ENCODE data around the gene SLC34A1. TPM values are rescaled to one million over a fixed set of nuclear protein-coding genes. Genes with fewer than 3 reads are reported as not detected.
A peak's percentile ranks its signal among the peaks of the same experiment; 100 is the strongest.

Gene SLC34A1
- total and polyA plus RNA-seq, 2 experiments from 2014 or later: not detected

DNA sequence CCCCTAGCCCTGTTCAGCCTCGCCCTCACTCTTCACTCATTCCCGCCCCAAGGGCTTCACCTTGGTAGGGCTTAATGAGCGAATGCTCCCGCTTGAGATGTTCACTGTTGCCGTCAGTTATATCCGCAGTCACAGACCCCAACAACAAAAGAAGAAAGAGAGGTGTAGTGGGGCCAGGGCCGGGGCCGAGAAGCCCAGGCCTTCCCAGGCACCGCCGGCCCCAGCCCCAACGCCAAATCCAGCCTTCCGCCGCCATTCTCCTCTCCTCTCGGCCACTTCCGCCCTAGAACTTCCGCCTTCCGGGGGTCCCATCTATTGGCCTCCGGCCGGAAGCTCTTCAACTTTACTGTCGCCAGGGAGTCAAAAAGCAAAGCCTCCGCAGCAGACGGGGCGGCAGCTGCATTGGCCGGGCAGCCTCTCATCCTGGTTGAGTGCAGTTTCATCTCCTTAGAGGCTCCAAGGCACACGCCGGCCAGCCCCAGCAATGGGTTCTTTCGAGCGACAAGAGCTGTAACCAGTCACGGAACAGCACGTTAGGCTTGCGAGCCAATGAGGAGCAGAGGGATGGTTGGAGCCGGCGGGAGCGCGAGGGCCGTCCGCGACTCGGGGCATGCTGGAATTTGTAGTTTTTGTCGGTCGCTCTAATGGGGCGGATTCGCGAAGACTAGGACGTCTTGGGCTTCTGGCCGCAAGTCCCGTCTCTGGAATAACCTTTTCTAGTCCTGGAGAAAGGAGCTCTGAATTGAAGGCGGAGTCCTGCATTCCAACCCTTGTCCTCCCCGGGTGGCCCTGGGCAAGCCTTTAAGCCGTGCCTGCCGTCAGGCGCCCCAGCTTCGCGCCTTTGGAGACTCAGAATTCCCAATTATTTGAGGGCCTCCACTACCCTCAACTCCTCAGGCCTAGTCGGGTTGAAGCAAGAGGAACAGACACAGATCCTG is 32.6 kb upstream of the SLC34A1 start, which contains the start of gene LMAN2:
LMAN2 (minus strand) TSS at position 277 of the 938 bp plus-strand sequence; CDS start at position 256, 21 bp downstream.
- Histone ChIP-seq H3K9me2 (ENCODE audit: insufficient read depth) (peaks cover 4% of the 10 kb centered on the region; the same call in 1 of the 2 replicates), H3F3A (replicated peaks; ENCODE audit: low read depth) (0 out of 2 replicates have a peak, but pooled peaks cover 6% of the 10 kb centered on the region), H3K79me2 (replicated peaks; ENCODE audit: insufficient read depth) (peaks cover 47% of the 10 kb centered on the region), H3K36me3 (ENCODE audit: insufficient read depth) (peaks cover 13% of the 10 kb centered on the region; the same call in 1 of the 2 replicates), H2AFZ (peak within 1 kb of the TSS; percentile 90), H3K27ac (ENCODE audit: low read depth) (peak within 1 kb of the TSS; percentile 96), H3K4me1 (ENCODE audit: insufficient read depth) (peaks cover 6% of the 10 kb centered on the region), H3K27me3 (ENCODE audit: insufficient read depth) (no peaks in the 10 kb centered on the region; the same call in 1 of the 2 replicates), H3K4me3 (peak within 1 kb of the TSS; percentile 99), H3K4me2 (peak within 1 kb of the TSS; percentile 97), H4K20me1 (replicated peaks; ENCODE audit: insufficient read depth) (peaks cover 17% of the 10 kb centered on the region)
- Mint-ChIP-seq H3K4me1 (peaks cover 22% of the 10 kb centered on the region), H3K27ac (peak within 1 kb of the TSS; percentile 100), H3K9me3 (no peaks in the 10 kb centered on the region), H3K27me3 (ENCODE audit: insufficient read depth, low read depth, poor library complexity) (peaks cover 14% of the 10 kb centered on the region), H3K36me3 (ENCODE audit: low read depth) (peaks cover 13% of the 10 kb centered on the region), H3K4me3 (peak within 1 kb of the TSS; percentile 99)
- DNase-seq (ENCODE audit: low spot score) (peak; percentile 98), ATAC-seq (peak; percentile 98)
- TF ChIP-seq POLR2AphosphoS5 (IDR thresholded peaks at IDR 0.05; ENCODE audit: low read depth): peak; percentile 62
- TF ChIP-seq JUNB (IDR thresholded peaks at IDR 0.05; ENCODE audit: unreplicated experiment): no peak
- TF ChIP-seq, protein P1, sequence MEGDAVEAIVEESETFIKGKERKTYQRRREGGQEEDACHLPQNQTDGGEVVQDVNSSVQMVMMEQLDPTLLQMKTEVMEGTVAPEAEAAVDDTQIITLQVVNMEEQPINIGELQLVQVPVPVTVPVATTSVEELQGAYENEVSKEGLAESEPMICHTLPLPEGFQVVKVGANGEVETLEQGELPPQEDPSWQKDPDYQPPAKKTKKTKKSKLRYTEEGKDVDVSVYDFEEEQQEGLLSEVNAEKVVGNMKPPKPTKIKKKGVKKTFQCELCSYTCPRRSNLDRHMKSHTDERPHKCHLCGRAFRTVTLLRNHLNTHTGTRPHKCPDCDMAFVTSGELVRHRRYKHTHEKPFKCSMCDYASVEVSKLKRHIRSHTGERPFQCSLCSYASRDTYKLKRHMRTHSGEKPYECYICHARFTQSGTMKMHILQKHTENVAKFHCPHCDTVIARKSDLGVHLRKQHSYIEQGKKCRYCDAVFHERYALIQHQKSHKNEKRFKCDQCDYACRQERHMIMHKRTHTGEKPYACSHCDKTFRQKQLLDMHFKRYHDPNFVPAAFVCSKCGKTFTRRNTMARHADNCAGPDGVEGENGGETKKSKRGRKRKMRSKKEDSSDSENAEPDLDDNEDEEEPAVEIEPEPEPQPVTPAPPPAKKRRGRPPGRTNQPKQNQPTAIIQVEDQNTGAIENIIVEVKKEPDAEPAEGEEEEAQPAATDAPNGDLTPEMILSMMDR (conservative IDR thresholded peaks at IDR 0.05; ENCODE audit: low read depth in 2 of 2): no peak
- TF ChIP-seq ZNF114 (CRISPR knock-in tag; IDR thresholded peaks at IDR 0.05): no peak
- TF ChIP-seq, protein P2, sequence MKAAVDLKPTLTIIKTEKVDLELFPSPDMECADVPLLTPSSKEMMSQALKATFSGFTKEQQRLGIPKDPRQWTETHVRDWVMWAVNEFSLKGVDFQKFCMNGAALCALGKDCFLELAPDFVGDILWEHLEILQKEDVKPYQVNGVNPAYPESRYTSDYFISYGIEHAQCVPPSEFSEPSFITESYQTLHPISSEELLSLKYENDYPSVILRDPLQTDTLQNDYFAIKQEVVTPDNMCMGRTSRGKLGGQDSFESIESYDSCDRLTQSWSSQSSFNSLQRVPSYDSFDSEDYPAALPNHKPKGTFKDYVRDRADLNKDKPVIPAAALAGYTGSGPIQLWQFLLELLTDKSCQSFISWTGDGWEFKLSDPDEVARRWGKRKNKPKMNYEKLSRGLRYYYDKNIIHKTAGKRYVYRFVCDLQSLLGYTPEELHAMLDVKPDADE (IDR thresholded peaks at IDR 0.05): peak; percentile 87
- peak; percentile 60 for TF ChIP-seq CREB1 (CRISPR knock-in tag; IDR thresholded peaks at IDR 0.05; ENCODE audit: low read depth)
- no peak for TF ChIP-seq NANOG (IDR thresholded peaks at IDR 0.05; ENCODE audit: borderline replicate concordance)
- TF ChIP-seq STAT1 (IDR thresholded peaks at IDR 0.05; ENCODE audit: unreplicated experiment): no peak
- no peak for TF ChIP-seq EZH2phosphoT487 (IDR thresholded peaks at IDR 0.05; ENCODE audit: unreplicated experiment)

DNA sequence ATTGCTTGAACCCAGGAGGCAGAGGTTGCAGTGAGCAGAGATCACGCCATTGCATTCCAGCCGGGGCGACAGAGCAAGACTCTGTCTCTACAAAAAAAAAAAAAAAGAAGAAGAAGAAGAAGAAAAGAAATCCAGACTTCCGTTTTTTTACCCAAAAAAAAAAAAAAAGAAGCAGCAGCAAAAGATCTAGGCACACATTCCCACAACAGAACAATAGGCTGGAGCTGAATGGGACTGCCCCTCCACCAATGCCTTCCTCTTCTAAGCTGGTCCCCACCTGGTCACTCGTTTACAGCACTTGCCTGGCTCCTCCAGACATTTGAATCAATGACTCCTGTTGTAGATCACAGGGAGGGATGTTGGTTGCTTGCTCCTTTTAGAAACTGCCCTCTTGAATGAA is 31.1 kb upstream of the SLC34A1 start:
- Mint-ChIP-seq H3K4me3 (peak overlapping the region; percentile 49), H3K36me3 (ENCODE audit: low read depth) (peaks cover 5% of the 10 kb centered on the region; the same call in 2 of the 3 replicates), H3K9me3 (no peaks in the 10 kb centered on the region; the same call in 2 of the 3 replicates), H3K27ac (no peak overlapping the region), H3K27me3 (ENCODE audit: insufficient read depth, low read depth, poor library complexity) (peaks cover 18% of the 10 kb centered on the region), H3K4me1 (peaks cover 25% of the 10 kb centered on the region)
- H3K9me2 ChIP-seq (ENCODE audit: insufficient read depth): peaks cover 4% of the 10 kb centered on the region; the same call in 1 of the 2 replicates
- H3K27ac ChIP-seq (ENCODE audit: low read depth): no peak overlapping the region
- H3K27me3 ChIP-seq (ENCODE audit: insufficient read depth): no peaks in the 10 kb centered on the region; the same call in 1 of the 2 replicates
- peaks cover 33% of the 10 kb centered on the region for H3K79me2 ChIP-seq (replicated peaks; ENCODE audit: insufficient read depth)
- peaks cover 2% of the 10 kb centered on the region; the same call in 1 of the 2 replicates for H4K20me1 ChIP-seq (replicated peaks; ENCODE audit: insufficient read depth)
- H3K36me3 ChIP-seq (ENCODE audit: insufficient read depth): peaks cover 6% of the 10 kb centered on the region; the same call in 1 of the 2 replicates
- no peak for DNase-seq (ENCODE audit: low spot score)
- no peak for ATAC-seq
- no peak overlapping the region for H3K4me3 ChIP-seq
- 0 out of 2 replicates have a peak, but pooled peaks cover 6% of the 10 kb centered on the region for H3F3A ChIP-seq (replicated peaks; ENCODE audit: low read depth)
- no peak overlapping the region for H2AFZ ChIP-seq
- TF ChIP-seq ZNF114 (CRISPR knock-in tag; IDR thresholded peaks at IDR 0.05): no peak
- TF ChIP-seq JUNB (IDR thresholded peaks at IDR 0.05; ENCODE audit: unreplicated experiment): no peak
- TF ChIP-seq POLR2AphosphoS5 (IDR thresholded peaks at IDR 0.05; ENCODE audit: low read depth): no peak
- no peak overlapping the region for H3K4me2 ChIP-seq
- H3K4me1 ChIP-seq (ENCODE audit: insufficient read depth): peaks cover 6% of the 10 kb centered on the region

Measured in GM23338 (cell line).